NCI-H345 treated with DMSO at 0.1 percent for 48 hours (cell line): ENCODE data around the gene OR1S2.
"Not testable (repeated sequence)": the region's sequence is repeated elsewhere in the genome, so short reads cannot be mapped to it uniquely, and the experiment has no call there.

Experiments
- DNase-seq: peaks from one replicate; lab custom pipeline; 2025; ENCODE audit not compliant: unreplicated experiment; lab: John Stamatoyannopoulos, UW

The OR1S2 gene

DNA sequence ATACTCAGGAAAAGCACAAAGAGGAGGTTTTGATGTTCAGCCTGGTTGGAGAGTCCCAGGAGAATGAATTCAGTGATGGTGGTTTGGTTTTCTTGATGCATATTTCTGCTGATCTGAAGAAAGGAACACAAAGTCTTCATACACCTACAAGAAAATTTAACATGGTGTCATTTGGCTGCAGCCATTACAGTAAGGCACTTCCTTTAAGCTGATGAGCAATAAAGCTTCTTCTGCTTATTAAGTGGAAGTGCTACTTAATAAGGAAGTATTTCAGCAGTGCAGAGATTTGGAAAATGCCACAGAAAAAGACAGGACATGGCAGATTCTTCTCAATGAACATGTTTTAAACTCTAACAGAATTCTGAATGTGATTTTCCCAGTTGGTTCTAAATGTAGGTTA is at the start of gene OR1S2:
Gene OR1S2, minus strand, starts transcription at position 101 of the 400 bp plus-strand sequence. Its CDS starts 0 bp downstream, at position 101.
- no peak for DNase-seq

DNA sequence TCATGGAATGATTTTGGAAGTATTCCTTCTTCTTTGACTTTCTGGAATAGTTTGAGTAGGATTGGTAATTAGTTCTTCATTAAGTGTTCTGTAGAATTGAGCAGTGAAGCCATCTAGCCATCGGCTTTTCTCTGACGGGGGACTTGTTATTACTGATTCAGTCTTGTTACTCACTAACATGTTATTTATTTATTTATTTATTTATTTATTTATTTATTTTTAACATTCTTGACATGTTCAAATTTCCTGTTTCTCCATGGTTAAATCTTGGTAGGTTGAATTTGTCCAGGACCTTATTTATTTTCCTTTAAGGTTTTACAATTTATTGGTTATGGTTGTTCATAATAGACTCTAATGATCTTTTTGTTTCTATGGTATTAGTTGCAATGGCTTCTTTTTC is 40.0 kb upstream of the OR1S2 start:
- no peak for DNase-seq

DNA sequence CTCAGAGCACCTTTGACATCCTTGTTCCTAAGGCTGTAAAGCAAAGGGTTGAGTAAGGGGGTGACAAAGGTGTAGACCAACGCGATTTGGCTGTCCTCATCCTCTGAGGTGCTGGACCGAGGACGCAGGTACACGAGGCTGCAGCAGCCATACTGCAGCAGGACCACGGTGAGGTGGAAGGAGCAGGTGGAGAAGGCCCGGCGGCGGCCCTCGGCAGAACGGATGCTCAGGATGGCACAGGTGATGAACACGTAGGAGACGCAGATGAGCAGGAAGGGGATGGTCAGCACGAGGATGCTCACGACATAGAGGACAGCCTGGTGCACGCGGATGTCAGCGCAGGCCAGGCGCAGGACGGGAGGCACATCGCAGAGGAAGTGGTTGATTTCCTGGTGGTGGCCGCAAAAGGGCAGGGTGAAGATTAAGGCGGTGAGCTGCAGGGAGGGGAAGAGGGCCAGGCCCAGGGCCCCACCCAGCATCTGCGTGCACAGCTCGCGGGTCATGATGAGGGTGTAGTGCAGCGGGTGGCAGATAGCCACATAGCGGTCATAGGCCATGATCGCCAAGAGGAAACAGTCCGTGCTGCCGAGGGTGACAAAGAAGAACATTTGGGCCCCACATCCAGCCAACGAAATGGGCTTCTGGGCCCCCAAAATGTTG is 24.1 kb upstream of the OR1S2 start:
- no peak for DNase-seq

GRCh38 chr11:58222721-58223120 is 18.8 kb upstream of the OR1S2 start:
- no peak for DNase-seq

DNA sequence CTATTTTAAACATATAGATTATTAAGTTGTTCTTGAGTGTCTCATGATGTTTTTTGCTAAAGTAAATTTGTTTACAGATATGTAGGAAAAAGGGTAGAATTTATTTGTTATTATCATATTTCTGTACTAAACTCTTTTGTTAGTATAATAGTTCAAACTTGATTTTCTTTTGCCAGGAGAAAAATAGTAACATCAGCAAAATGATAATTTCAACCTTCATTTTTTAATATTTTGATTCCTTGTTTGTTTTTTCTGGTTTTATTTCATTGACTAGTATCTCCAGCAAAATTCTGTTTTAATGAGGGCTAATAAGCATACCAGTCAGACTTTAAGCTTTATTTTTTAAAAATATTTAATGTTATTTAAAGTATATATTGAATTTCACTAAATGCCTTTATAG is 12.5 kb upstream of the OR1S2 start:
- DNase-seq: no peak

DNA sequence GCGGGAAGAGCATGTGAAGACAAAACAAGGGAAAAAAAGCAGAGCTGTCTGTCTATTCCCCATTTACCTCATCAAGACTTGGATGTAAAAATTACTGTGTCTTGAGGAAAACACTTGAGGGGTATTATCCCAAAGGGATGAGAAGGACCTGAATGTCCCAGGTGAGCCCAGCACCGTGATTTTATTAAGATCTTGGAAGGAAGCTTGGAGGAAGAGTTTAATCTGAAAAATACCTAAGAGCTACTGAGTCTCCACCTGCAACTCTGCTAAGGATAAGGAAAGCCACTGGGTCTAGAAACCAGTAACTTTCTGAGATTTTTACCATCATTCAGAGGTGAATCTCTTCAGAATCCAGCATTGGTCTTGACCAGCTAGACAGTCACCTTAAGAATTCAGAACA is 8.5 kb upstream of the OR1S2 start, which contains the start of gene OR1S1:
Gene OR1S1, plus strand, starts transcription at position 301 of the 400 bp plus-strand sequence.
- not testable (repeated sequence) for DNase-seq

DNA sequence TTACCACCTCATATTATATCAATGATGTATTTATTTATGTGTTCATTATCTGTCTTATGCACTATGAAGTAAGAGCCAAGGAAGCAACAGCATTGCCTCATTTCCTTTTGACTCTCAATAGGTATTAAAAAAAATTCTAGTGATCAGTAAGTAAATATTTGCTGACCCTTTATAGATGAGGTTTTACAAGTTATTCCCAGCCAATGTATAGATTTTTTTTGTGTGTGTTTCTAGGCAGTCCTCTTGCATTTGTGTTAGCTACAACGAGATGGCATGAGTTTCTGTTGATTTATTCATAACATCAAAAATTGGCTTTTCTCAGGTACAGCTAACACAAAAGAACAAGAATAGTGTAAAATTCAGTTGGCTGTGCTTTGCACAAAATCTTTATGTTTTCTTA is 4.7 kb downstream of the OR1S2 start:
- no peak for DNase-seq

DNA sequence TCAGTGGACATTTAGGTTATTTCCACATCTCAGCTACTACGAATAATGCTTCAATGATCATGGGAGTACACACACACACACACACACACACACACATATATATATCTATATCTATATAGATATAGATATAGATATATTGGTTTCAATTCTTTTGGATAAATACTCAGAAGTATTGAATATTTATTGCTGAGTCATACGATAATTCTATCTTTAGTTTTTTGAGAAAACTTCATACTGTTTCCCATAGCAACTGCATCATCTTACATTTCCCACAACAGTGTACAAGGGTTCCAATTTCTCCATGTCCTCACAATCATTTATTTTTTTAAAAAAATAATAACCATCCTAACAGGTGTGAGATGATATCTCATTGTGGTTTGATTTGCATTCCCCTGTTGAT is 8.0 kb downstream of the OR1S2 start:
- no peak for DNase-seq

DNA sequence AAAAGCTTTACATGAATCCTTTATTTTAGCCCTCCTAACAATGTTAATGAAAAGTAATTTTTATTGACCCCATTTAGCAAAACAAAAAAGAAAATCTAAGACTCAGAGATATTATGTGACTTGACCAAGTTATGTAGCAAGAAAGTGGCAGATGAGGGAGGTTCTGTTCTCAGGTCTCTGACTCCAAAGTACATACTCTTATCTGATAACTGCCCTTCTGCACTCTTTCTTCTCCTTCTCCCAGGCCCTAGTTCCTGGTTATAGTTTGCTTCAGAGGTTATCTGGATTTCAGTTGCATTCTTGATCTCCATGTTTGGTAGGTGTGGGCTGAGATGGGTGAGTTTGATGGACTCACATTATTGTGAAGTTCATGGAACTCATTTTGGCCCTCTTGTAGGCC is 10.6 kb downstream of the OR1S2 start:
- no peak for DNase-seq

GRCh38 chr11:58192229-58192628 is 11.7 kb downstream of the OR1S2 start:
- DNase-seq: no peak

DNA sequence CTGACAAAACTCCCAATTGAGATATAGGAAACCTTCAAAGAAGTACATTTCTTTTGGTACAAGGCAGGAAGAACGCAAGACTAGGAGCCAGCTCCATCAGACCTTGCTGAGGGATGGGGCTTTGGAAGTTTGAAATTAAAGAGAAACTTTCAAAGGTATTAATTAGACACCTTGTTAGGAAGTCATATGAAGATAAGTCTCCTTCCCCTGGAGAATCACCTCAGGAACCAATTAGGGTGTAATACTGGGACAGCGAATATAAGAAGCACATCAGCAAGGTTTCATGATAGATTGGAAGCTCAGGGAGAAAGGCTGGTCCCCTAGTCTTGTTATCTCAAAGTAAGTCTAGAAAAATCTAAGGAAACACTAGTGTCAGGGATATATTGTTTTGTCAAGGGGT is 15.2 kb downstream of the OR1S2 start, which contains the start of gene OR9Q2:
Gene OR9Q2, plus strand, starts transcription at position 301 of the 400 bp plus-strand sequence. CDS start 1,421 bp downstream, outside the sequence.
- DNase-seq: no peak

- DNase-seq: no peak
Measured at GRCh38 chr11:58186938-58187337, 17.0 kb downstream of the OR1S2 start.

GRCh38 chr11:58179648-58180047 is 24.3 kb downstream of the OR1S2 start:
- no peak for DNase-seq

GRCh38 chr11:58178444-58178843 is 25.5 kb downstream of the OR1S2 start:
- no peak for DNase-seq

GRCh38 chr11:58177409-58178054 is 26.4 kb downstream of the OR1S2 start:
- DNase-seq: no peak

- no peak for DNase-seq
Measured at GRCh38 chr11:58165504-58166106, 38.3 kb downstream of the OR1S2 start.

DNA sequence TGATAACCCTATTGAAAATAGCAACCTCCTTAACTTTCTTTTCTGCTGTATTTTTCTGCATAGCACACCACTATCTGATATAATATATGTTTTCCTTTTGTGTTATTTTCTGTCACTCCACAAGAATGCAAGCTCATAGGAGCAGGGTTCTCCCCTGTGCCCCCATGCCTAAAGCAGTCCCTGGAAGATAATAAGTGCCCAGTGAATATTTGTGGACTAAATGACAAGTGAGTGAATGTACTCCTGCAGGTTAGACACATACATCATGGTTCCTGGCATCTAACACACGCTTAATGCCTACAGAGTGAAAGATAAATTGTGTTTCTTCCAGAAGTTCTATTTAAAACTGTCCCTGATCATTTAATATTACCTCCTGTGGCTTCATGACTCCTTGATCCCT is 39.0 kb downstream of the OR1S2 start:
- DNase-seq: no peak

DNA sequence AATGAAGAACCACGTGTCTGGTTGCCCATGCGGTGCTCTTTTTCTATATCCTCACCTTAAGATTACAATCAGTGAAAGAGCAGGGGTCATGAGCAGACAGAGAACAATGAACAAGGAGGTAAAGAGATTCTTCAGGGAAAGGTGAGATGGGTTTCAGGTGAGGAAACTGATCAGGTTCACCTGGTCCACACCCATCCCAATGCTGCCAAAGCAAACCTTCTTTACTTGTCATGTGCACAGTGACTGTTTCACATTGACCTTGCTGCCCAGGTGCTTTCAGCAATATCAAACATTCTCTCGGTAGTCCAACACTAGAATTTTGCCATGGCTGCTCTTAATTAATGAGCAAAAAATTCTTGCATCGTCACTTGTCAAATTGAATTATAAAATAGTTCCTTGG is 39.6 kb downstream of the OR1S2 start:
- no peak for DNase-seq
